ENCODE results near the gene ZNF398.

The ZNF398 gene

DNA sequence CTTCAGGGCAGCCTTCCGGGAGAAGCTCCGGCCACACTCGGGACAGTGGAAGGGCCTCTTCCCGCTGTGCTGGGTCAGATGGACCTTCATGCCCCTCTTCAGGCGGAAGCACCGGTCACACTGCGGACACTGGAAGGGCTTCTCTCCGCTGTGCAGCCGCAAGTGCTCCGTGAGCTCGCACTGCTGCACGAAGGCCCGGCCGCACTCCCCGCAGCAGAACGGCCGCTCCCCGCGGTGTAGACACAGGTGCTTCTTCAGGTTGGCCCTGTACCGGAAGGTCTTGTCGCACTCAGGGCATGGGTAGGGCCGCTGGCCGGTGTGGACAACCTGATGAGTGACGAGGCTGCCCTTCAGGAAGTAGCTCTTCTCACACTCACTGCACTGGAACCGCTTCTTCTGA lies 42.5 kb upstream of the ZNF398 start:
- H3F3A ChIP-seq (ENCODE audit: insufficient read depth), result no peaks in the 10 kb centered on the region
- no peak overlapping the region for H3K4me2 ChIP-seq (ENCODE audit: low read depth, low read length, poor library complexity, severe bottlenecking)
- no peak overlapping the region for H3K27ac ChIP-seq (ENCODE audit: low read depth, low read length)
- no peak overlapping the region for H2AFZ ChIP-seq (ENCODE audit: low read depth, low read length, severe bottlenecking)
- no peak for TF ChIP-seq EZH2phosphoT487 (conservative IDR thresholded peaks at IDR 0.05; ENCODE audit: low read length)
- TF ChIP-seq, protein P1, sequence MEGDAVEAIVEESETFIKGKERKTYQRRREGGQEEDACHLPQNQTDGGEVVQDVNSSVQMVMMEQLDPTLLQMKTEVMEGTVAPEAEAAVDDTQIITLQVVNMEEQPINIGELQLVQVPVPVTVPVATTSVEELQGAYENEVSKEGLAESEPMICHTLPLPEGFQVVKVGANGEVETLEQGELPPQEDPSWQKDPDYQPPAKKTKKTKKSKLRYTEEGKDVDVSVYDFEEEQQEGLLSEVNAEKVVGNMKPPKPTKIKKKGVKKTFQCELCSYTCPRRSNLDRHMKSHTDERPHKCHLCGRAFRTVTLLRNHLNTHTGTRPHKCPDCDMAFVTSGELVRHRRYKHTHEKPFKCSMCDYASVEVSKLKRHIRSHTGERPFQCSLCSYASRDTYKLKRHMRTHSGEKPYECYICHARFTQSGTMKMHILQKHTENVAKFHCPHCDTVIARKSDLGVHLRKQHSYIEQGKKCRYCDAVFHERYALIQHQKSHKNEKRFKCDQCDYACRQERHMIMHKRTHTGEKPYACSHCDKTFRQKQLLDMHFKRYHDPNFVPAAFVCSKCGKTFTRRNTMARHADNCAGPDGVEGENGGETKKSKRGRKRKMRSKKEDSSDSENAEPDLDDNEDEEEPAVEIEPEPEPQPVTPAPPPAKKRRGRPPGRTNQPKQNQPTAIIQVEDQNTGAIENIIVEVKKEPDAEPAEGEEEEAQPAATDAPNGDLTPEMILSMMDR (IDR thresholded peaks at IDR 0.05; ENCODE audit: insufficient read depth, low read length, poor library complexity, severe bottlenecking), result no peak
- no peak overlapping the region for H3K9ac ChIP-seq (ENCODE audit: low read length)
- no peaks in the 10 kb centered on the region for H3K9me3 ChIP-seq (ENCODE audit: insufficient read depth, low read length)
- no peak overlapping the region for H3K4me3 ChIP-seq (ENCODE audit: insufficient read depth, low read length, poor library complexity, severe bottlenecking)
- H3K79me2 ChIP-seq (ENCODE audit: insufficient read depth, low read length), result no peaks in the 10 kb centered on the region
- H3K27me3 ChIP-seq (ENCODE audit: low read length), result no peaks in the 10 kb centered on the region
- no peaks in the 10 kb centered on the region for H4K20me1 ChIP-seq (ENCODE audit: low read depth, low read length)
- no peaks in the 10 kb centered on the region for H3K36me3 ChIP-seq (ENCODE audit: low read length)
- H3K9me2 ChIP-seq (replicated peaks; ENCODE audit: insufficient read depth, low read length), result no peaks in the 10 kb centered on the region

DNA sequence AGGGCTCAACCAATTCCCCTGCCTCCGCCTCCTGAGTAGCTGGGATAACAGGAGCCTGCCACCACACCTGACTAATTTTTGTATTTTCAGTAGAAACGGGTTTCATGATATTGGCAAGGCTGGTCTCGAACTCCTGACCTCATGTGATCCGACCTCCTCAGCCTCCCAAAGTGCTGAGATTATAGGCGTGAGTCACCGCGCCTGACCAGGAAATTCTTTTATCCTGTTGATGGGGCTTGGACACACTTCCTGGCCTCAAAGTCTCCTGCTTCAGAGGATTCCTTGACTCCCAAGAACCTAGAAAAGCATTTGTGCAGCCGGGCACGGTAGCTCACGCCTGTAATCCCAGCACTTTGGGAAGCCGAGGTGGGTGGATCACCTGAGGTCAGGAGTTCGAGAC lies 37.3 kb upstream of the ZNF398 start:
- Histone ChIP-seq H3K79me2 (ENCODE audit: insufficient read depth, low read length) (no peaks in the 10 kb centered on the region), H3K4me2 (ENCODE audit: low read depth, low read length, poor library complexity, severe bottlenecking) (no peak overlapping the region), H3K27ac (ENCODE audit: low read depth, low read length) (no peak overlapping the region), H3K9ac (ENCODE audit: low read length) (no peak overlapping the region), H2AFZ (ENCODE audit: low read depth, low read length, severe bottlenecking) (no peak overlapping the region), H3K4me3 (ENCODE audit: insufficient read depth, low read length, poor library complexity, severe bottlenecking) (no peak overlapping the region), H3K27me3 (ENCODE audit: low read length) (no peaks in the 10 kb centered on the region), H3K9me3 (ENCODE audit: insufficient read depth, low read length) (no peaks in the 10 kb centered on the region), H3K9me2 (replicated peaks; ENCODE audit: insufficient read depth, low read length) (no peaks in the 10 kb centered on the region), H3F3A (ENCODE audit: insufficient read depth) (no peaks in the 10 kb centered on the region), H3K36me3 (ENCODE audit: low read length) (no peaks in the 10 kb centered on the region), H4K20me1 (ENCODE audit: low read depth, low read length) (no peaks in the 10 kb centered on the region)
- TF ChIP-seq EZH2phosphoT487 (conservative IDR thresholded peaks at IDR 0.05; ENCODE audit: low read length), result no peak
- TF ChIP-seq, protein P1 (IDR thresholded peaks at IDR 0.05; ENCODE audit: insufficient read depth, low read length, poor library complexity, severe bottlenecking), result no peak

DNA sequence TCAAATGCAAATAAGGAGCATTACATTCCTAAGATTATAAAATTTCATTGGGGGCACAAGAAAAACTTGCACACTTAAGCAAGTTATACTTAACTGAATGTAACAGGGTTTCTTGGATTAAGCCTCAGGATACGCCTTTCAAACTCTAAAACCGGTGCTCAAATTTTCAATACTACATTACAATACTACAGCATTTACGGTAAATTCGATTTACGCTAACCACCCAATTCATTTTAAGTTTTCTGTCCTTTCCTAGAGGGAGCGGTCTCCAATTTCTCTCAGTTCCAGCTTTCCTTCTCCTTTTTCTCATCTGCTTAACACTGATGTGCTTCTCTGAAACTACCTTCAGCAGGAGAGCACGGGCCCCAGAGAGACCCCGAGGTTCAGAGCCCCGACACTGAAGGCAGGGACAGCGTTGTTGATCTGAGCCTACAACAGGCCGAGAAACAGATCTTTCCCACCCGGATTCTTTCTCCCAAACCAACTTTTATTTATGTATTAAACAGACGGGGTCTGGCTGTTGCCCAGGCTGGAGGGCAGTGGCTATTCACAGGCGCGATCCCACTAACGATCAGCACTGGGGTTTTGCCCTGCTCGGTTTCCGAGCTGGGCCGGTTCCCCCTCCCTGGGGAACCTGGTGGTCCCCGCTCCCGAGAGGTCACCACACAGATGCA lies 21.9 kb upstream of the ZNF398 start:
- H3K4me3 ChIP-seq (ENCODE audit: insufficient read depth, low read length, poor library complexity, severe bottlenecking), result peak overlapping the region; percentile 88
- H3K27ac ChIP-seq (ENCODE audit: low read depth, low read length), result no peak overlapping the region
- peaks cover 2% of the 10 kb centered on the region for H3K36me3 ChIP-seq (ENCODE audit: low read length)
- H4K20me1 ChIP-seq (ENCODE audit: low read depth, low read length), result no peaks in the 10 kb centered on the region
- H3K27me3 ChIP-seq (ENCODE audit: low read length), result no peaks in the 10 kb centered on the region
- TF ChIP-seq, protein P1 (IDR thresholded peaks at IDR 0.05; ENCODE audit: insufficient read depth, low read length, poor library complexity, severe bottlenecking), result no peak
- TF ChIP-seq EZH2phosphoT487 (conservative IDR thresholded peaks at IDR 0.05; ENCODE audit: low read length), result no peak
- peaks cover 13% of the 10 kb centered on the region; the same call in 1 of the 2 replicates for H3K79me2 ChIP-seq (ENCODE audit: insufficient read depth, low read length)
- H2AFZ ChIP-seq (ENCODE audit: low read depth, low read length, severe bottlenecking), result peak overlapping the region; percentile 92
- no peaks in the 10 kb centered on the region for H3K9me2 ChIP-seq (replicated peaks; ENCODE audit: insufficient read depth, low read length)
- H3K9me3 ChIP-seq (ENCODE audit: insufficient read depth, low read length), result no peaks in the 10 kb centered on the region
- peak overlapping the region; percentile 96 for H3K9ac ChIP-seq (ENCODE audit: low read length)
- H3F3A ChIP-seq (ENCODE audit: insufficient read depth), result peaks cover 12% of the 10 kb centered on the region
- peak overlapping the region; percentile 68 for H3K4me2 ChIP-seq (ENCODE audit: low read depth, low read length, poor library complexity, severe bottlenecking)

Measured in SU-DHL-6 (cell line).